Astrocyte of the spinal cord (primary cell): ENCODE measurements around the gene RAPGEF5.

ENCODE experiments used
- DNase-seq: peaks from one replicate; pipeline ENCODE4 v3.0.0; 2011; ENCODE audit warnings: low read depth, low spot score
- H3K4me3 ChIP-seq: 2 replicates; pipeline ENCODE4 v1.5.1; 2011; ENCODE audit warnings: low read depth, mild to moderate bottlenecking, low read length, moderate library complexity
- CTCF ChIP-seq: IDR thresholded peaks from 2 replicates; pipeline ENCODE4 v1.5.1; 2012; ENCODE audit warnings: low read depth, mild to moderate bottlenecking, low read length, inconsistent platforms
- in situ Hi-C: cut with HindIII; loops from 2 replicates; pipeline ENCODE4 v1.10.0; 2017; ENCODE audit warnings: low sequenced_read_pairs

RAPGEF5 gene

GRCh38 chr7:22231806-22232205, 125.1 kb downstream of the RAPGEF5 start:
- DNase-seq = no peak
- in situ Hi-C loops = no loop called here
- TF ChIP-seq CTCF = no peak
- H3K4me3 ChIP-seq = no peak overlapping the region

GRCh38 chr7:22231141-22231540, 125.8 kb downstream of the RAPGEF5 start:
- no peak for DNase-seq
- in situ Hi-C loops = no loop called here
- TF ChIP-seq CTCF = no peak
- H3K4me3 ChIP-seq = no peak overlapping the region

GRCh38 chr7:22230238-22230637, 126.7 kb downstream of the RAPGEF5 start:
- in situ Hi-C loops = no loop called here
- no peak for DNase-seq

GRCh38 chr7:22229148-22229547, 127.8 kb downstream of the RAPGEF5 start:
- no peak for TF ChIP-seq CTCF
- no peak overlapping the region for H3K4me3 ChIP-seq
- DNase-seq = no peak
- in situ Hi-C loops = no loop called here

More at GRCh38 chr7:22230238-22230637, 126.7 kb downstream of the RAPGEF5 start:
- no peak for TF ChIP-seq CTCF
- no peak overlapping the region for H3K4me3 ChIP-seq

GRCh38 chr7:22223807-22224206, 133.1 kb downstream of the RAPGEF5 start:
- in situ Hi-C loops = no loop called here
- TF ChIP-seq CTCF = no peak
- no peak overlapping the region for H3K4me3 ChIP-seq
- no peak for DNase-seq

GRCh38 chr7:22220941-22221340, 136.0 kb downstream of the RAPGEF5 start:
- no peak for DNase-seq
- in situ Hi-C loops = no loop called here

More at GRCh38 chr7:22220941-22221340, 136.0 kb downstream of the RAPGEF5 start:
- no peak for TF ChIP-seq CTCF
- H3K4me3 ChIP-seq = no peak overlapping the region
